Transverse colon (tissue), 4 donors: ENCODE measurements around the gene FHAD1.

Experiments
- CTCF ChIP-seq, 5 experiments: fragments of 200-600 bp in 3 of 5; fragments of 450-650 bp in 2 of 5; sonication (generic) in 3 of 5; IDR thresholded peaks; 1 replicate in 2 of 5; 2 replicates in 3 of 5; pipeline ENCODE4 v1.5.1; 2016 to 2017; ENCODE audit warnings: antibody characterized with exemption in 5 of 5, inconsistent platforms in 3 of 5, mild to moderate bottlenecking in 2 of 5, moderate library complexity in 1 of 5
- EP300 ChIP-seq: sonication (generic); formaldehyde crosslinking; IDR thresholded peaks from one replicate; pipeline ENCODE4 v1.6.1; 2017; ENCODE audit warnings: antibody characterized with exemption, low read depth
- POLR2AphosphoS5 ChIP-seq, 3 donors: sonication (generic); formaldehyde crosslinking; IDR thresholded peaks; one replicate each; pipeline ENCODE4 v1.6.1; 2016; ENCODE audit warnings: antibody characterized with exemption in 3 of 3

GRCh38 chr1:15346346-15347030 is 99.5 kb downstream of the FHAD1 start:
- TF ChIP-seq CTCF (IDR thresholded peaks at IDR 0.05) = no peak
- TF ChIP-seq POLR2AphosphoS5 (IDR thresholded peaks at IDR 0.05) = no peak
- no peak for TF ChIP-seq EP300
